ENCODE measurements around the gene PHF21B.

DNA sequence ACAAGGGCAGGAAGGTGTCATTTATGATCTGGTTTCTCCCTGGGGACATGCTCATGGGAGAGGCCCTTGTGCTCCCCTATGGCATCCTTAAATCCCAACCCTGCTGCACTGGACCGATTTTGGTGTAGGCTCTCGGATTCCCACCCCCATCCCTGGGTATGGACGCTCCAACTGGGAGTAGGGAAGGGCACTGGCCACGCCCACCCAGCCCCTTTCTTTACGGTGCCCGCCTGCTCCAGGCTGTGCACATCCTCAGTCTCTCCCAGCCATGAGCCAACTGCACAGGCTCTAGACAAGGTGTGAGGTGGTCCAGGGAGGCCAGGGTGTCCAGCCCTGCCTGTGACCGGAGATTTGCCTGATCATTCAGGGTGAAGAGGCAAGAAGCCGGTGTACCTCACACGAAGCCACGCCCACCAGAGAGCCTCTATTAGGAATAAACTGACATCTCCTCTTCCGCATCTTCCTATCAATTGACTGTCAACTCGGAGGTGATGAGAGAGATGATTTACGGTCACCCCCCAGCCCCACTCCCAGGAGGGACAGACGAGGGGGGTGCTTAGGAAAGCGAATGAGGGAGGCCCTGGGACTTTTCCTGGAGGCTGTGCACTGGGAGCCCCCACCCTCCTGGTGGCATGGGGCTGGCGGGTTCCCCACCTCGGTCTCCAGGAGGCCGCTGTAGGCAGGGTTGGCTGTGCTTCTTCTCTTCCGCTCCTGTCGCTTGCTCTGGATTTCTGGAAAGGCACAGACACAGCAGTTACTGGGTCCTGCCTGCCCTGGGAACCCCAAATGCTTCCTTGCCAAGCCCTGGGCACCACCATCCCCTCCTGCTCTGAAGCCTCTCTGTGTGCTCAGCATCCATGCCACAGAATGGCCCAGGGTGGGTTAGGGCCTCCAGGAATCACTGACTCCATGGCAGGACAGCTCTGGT, 116.7 kb downstream of the PHF21B start:
- no peak for TF ChIP-seq TAF1 (IDR thresholded peaks at IDR 0.05; ENCODE audit: borderline replicate concordance, insufficient read depth, low read length)
- TF ChIP-seq SIN3A (IDR thresholded peaks at IDR 0.05; ENCODE audit: borderline replicate concordance, insufficient read depth, low read length) = no peak
- TF ChIP-seq, protein P1, sequence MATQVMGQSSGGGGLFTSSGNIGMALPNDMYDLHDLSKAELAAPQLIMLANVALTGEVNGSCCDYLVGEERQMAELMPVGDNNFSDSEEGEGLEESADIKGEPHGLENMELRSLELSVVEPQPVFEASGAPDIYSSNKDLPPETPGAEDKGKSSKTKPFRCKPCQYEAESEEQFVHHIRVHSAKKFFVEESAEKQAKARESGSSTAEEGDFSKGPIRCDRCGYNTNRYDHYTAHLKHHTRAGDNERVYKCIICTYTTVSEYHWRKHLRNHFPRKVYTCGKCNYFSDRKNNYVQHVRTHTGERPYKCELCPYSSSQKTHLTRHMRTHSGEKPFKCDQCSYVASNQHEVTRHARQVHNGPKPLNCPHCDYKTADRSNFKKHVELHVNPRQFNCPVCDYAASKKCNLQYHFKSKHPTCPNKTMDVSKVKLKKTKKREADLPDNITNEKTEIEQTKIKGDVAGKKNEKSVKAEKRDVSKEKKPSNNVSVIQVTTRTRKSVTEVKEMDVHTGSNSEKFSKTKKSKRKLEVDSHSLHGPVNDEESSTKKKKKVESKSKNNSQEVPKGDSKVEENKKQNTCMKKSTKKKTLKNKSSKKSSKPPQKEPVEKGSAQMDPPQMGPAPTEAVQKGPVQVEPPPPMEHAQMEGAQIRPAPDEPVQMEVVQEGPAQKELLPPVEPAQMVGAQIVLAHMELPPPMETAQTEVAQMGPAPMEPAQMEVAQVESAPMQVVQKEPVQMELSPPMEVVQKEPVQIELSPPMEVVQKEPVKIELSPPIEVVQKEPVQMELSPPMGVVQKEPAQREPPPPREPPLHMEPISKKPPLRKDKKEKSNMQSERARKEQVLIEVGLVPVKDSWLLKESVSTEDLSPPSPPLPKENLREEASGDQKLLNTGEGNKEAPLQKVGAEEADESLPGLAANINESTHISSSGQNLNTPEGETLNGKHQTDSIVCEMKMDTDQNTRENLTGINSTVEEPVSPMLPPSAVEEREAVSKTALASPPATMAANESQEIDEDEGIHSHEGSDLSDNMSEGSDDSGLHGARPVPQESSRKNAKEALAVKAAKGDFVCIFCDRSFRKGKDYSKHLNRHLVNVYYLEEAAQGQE (IDR thresholded peaks at IDR 0.05; ENCODE audit: insufficient read depth in 1 of 2, low read depth in 2 of 2, low read length in 2 of 2) = no peak
- TF ChIP-seq POLR2AphosphoS5 (IDR thresholded peaks at IDR 0.05; ENCODE audit: low read depth, low read length) = no peak
- TF ChIP-seq FOXP2 (optimal IDR thresholded peaks at IDR 0.05; ENCODE audit: borderline replicate concordance, extremely low read depth, extremely low read length, insufficient read depth) = no peak

All from PFSK-1 (cell line).